GM20000 (cell line): ENCODE measurements around the gene ZMYM2.

Experiments used
- DNase-seq: peaks from one replicate; pipeline ENCODE4 v3.0.0; 2012; ENCODE audit warnings: low spot score
- TF ChIP-seq, protein P1 (sequence below): IDR thresholded peaks from 2 replicates; pipeline ENCODE4 v1.5.1; 2012; ENCODE audit warnings: mild to moderate bottlenecking, control low read depth; ENCODE audit errors: extremely low read depth, missing control alignments

Gene ZMYM2

DNA sequence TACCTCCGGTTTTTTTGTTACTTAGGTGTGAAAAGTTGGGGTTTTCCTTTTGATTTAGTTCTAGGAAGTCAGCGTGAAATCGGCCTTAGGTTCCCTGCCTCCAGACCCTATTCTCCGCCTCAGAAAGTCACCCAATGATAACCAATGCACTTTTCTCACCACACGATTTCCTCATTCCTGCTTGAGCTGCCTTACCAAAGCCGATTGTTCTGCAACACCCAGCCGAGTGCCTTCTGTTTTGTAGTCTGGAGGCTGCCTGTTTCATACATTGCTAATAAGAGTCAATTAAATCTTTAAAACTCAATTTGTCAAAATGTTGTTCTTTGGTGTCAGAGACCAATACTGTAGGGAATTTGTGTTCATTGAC lies 162.6 kb downstream of the ZMYM2 start:
- no peak for DNase-seq
- TF ChIP-seq, protein P1, sequence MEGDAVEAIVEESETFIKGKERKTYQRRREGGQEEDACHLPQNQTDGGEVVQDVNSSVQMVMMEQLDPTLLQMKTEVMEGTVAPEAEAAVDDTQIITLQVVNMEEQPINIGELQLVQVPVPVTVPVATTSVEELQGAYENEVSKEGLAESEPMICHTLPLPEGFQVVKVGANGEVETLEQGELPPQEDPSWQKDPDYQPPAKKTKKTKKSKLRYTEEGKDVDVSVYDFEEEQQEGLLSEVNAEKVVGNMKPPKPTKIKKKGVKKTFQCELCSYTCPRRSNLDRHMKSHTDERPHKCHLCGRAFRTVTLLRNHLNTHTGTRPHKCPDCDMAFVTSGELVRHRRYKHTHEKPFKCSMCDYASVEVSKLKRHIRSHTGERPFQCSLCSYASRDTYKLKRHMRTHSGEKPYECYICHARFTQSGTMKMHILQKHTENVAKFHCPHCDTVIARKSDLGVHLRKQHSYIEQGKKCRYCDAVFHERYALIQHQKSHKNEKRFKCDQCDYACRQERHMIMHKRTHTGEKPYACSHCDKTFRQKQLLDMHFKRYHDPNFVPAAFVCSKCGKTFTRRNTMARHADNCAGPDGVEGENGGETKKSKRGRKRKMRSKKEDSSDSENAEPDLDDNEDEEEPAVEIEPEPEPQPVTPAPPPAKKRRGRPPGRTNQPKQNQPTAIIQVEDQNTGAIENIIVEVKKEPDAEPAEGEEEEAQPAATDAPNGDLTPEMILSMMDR = no peak

DNA sequence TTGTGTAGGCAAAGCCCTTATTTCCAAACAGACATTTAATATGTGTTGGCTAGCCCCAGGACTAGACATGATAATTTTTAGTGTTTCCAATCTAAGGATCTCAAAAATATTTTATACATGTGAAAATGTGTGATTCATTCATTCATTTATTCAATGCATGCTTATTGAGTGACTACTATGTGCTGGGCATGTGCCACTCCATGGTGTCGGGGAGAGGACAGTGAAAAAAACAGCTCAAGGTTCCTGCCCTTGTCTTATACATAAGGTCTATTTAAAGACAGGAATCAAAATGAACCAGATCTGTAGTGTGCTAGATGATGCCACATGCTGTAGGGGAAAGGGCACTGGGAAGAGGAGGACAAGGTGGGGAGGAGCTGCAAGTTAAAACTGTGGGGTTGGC lies 165.8 kb downstream of the ZMYM2 start:
- no peak for DNase-seq
- TF ChIP-seq, protein P1 = no peak

- no peak for DNase-seq
- TF ChIP-seq, protein P1 = no peak
These were observed 166.7 kb downstream of the ZMYM2 start for GRCh38 chr13:20125129-20125782.

- TF ChIP-seq, protein P1 = no peak
- DNase-seq = no peak
These were observed 167.2 kb downstream of the ZMYM2 start for GRCh38 chr13:20125783-20126165.

DNA sequence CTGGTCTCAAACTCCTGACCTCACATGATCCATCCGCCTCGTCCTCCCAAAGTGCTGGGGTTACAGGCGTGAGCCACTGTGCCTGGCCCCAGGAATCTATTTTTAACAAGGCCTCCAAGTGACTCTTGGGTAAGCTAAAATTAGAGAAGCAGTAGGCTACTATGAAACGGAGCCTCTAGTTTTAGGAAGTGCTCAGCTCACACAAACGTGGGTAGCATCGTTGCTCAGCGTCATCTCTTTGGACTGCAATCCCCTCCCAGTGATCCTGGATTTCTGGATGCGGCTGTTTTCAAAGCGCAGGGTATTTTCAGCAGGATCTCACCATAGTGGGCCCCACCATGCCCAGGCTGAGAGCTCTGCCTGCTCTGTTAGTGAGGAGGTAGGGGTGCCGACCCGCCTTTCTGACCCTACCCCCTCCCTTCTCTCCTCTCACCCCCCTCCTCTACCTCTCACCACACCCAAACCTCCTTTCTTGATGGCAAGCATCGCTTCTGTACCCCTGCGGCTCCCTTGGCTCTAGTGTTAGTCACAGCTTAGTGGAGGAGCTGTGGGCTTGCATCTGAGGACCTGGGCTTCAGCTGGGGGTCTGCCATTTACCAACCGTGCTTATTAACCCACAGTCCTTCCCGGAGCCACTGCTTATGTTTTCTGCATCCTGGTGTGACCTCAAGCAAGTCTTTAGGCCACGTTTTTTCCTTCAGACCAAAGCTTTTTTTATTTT lies 168.2 kb downstream of the ZMYM2 start:
- DNase-seq = no peak

GRCh38 chr13:20127262-20127561 lies 168.7 kb downstream of the ZMYM2 start:
- TF ChIP-seq, protein P1 = no peak
- no peak for DNase-seq

More for the DNA sequence above, 168.2 kb downstream of the ZMYM2 start:
- TF ChIP-seq, protein P1 = no peak

GRCh38 chr13:20127562-20128458 lies 169.3 kb downstream of the ZMYM2 start:
- TF ChIP-seq, protein P1 = peak; percentile 41
- DNase-seq = peak; percentile 82
